NCI-H128 (cell line): Measurements from ENCODE around the gene CHDH.

ENCODE experiments used
- DNase-seq: peaks from one replicate; lab custom pipeline; 2025; ENCODE audit not compliant: unreplicated experiment; lab: John Stamatoyannopoulos, UW

Gene CHDH

DNA sequence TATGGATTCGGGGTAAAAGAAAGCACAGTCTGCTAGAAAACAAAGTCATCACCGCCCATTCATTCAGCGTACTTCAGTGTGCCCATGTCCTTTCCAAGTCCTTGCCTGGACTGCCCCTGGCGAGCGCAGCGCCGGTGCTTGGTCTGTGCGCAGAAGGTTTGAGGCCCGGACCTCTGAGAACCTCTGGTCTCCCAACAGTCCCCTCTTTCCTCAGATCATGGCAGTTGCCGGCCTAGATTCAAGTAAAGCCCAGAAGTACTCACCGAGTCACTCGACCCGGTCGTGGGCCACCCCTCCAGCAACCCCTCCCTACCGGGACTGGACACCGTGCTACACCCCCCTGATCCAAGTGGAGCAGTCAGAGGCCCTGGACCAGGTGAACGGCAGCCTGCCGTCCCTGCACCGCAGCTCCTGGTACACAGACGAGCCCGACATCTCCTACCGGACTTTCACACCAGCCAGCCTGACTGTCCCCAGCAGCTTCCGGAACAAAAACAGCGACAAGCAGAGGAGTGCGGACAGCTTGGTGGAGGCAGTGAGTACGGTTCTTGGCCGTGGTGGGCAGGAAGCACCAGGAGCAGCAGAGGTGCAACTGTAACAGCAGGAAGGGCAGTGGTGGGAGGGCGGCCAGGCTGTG lies 36.3 kb downstream of the CHDH start:
- DNase-seq, result no peak

DNA sequence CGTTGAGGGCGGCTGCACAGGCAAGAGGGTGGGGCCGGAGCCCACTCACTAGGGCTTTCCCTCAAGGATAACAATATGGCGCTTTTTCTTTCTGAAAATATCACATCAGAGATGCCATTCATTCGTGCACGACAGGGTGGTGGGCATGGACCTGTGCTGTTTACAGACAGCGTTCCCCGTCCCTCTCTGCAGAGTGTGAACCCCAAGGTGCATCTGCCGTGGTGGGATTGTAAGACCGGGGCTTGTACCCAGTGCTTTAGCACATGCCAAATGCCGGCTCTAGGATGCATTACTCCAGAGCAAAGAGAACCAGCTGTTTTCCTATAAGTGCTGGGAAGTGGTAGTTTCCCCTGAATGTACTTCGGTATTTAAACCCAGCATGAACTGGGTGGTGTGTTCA lies 37.0 kb downstream of the CHDH start:
- no peak for DNase-seq

DNA sequence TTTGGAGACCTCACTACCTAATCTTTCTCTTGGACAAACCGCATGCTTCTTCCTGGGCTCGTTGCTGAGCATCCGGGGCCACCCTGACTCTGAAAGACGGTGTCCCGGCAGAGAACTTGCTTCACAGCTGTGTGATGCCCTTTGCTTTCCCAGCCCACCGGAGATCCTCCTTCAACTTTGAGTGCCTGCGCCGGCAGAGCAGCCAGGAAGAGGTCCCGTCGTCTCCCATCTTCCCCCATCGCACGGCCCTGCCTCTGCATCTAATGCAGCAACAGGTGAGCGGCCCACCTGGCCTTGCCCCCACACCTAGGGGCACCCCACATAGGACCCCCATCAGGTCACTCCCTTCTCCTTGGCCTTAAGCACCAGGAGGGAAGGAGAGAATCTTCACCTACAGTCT lies 37.7 kb downstream of the CHDH start:
- no peak for DNase-seq

DNA sequence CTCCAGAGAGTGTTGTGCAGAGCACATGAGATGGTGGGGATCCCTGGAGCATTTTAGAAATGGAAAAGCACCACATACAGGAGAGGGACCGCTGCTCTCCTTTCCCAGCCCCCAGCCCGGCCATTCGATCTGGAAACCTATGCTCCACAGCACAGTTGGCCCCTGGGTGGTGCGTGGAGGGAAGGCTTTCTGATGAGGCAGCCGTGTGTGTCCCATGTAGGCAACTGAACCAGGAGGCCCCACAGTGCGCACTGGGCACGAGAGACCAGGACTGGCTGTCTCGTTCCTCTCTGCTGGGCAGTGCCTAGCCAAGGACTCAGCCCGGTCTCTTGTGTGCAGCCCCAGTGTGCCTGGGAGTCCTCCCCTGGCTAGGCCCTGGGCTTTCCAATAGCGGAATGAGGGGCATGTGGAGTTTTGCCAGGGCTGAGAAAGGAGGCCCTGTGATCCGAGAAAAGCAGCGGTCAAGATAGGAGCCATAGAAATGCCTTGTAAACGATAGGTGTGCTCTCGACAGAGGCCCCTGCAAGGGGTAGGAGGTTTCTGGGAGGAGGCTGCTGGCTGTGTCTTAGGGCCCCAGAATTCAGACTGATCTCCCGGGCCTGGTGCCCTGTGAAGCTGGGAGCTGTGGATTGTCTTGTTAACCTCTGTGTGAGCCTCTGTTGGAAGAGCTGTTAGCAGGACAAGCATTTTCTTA lies 39.0 kb downstream of the CHDH start:
- no peak for DNase-seq

DNA sequence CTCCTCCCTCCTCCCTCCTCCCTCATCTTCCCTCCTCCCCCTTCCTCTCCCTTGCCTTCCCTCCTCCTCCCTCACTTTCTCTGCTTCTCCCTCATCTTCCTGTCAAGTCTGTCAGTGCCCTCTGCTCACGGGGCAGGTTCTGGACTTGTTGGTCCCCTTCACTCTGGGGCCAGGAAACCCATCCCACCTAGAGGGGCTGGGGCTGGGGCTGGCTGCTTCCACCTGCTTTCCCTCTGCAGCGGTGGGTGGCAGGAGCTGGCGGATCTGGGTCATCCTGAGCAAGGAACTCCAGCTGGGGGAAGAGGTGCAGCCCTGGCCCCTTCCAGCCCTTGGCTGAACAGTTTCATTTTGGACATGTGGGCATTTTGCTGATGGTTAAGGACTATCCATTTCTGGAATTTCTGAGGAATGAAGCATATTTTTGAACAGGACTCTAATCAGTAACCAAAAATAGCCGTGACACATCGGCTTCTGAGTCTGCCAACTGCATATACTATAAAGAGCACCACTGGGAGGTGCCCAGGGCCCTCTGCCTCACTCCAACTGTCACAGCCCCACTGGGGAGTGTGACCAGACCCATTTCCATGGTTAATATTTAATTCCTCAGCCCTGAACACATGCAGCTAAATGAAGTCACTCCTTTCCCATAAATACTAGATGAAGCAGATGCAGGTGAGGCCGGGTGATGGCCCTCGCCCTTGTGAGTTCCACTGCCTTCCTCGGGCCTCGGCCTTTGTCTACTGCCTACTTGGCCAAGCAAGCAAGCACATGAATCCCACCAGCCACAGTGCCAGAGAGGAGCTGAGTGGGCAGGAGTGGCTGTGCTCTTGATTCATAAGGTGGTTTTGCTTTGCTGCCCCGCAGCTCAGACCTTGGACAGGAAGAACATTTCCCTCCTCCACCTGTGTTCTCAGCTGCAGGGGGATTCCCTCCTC lies 39.8 kb downstream of the CHDH start:
- no peak for DNase-seq

DNA sequence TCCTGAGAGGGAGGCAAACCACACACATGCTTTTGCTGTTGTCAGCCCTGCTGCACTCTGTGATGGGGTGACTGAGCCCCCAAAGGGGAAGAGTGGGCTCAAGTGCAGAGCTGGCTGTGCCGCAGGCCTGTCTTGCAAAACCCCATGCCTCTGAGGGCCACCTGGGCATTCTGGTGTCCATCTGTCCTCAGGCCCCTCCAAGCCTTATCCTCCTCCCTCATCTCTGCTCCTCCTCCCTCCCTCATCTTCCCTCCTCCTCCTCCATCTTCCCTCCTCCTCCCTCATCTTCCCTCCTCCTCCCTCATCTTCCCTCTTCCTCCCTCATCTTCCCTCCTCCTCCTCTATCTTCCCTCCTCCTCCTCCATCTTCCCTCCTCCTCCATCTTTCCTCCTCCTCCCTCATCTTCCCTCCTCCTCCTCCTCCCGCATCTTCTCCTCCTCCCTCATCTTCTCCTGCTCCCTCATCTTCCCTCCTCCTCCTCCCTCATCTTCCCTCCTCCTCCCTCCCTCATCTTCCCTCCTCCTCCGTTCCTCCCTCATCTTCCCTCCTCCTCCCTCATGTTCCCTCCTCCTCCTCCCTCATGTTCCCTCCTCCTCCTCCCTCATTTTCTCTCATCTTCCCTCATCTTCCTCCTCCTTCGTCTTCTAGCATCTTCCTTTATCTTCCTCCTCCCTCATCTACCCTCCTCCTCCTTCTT lies 40.6 kb downstream of the CHDH start:
- no peak for DNase-seq

DNA sequence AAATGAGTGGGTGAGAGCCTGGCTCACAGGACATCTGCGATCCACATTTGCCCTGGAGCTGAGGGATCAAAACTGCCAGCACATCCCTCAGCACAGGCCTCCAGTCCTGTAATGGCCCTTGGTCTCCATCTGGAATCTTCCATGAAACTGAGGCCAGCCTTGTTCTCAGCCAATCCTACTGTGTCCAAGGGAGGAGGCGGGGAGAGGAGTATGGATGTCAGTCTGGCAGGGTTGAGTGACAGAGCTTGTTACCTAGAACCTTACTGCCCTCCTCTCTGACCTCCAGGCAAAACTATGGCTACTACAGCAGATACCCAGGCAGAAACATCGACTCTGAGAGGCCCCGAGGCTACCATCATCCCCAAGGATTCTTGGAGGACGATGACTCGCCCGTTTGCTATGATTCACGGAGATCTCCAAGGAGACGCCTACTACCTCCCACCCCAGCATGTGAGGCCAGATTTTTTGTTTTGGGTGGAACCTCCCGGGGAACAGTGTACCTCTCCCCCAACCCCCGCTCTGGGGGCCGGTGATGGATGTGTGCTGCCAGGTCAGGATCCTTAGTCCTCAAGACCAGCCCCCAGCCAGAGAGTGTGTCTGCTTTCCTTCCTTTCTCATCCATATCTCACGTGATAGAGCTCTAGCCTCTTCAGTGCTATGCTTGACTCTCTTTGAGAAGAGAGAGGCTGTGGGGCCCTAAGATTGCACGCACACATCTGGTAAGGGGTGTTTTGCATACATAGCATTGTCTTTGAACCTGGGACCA lies 41.3 kb downstream of the CHDH start:
- no peak for DNase-seq

DNA sequence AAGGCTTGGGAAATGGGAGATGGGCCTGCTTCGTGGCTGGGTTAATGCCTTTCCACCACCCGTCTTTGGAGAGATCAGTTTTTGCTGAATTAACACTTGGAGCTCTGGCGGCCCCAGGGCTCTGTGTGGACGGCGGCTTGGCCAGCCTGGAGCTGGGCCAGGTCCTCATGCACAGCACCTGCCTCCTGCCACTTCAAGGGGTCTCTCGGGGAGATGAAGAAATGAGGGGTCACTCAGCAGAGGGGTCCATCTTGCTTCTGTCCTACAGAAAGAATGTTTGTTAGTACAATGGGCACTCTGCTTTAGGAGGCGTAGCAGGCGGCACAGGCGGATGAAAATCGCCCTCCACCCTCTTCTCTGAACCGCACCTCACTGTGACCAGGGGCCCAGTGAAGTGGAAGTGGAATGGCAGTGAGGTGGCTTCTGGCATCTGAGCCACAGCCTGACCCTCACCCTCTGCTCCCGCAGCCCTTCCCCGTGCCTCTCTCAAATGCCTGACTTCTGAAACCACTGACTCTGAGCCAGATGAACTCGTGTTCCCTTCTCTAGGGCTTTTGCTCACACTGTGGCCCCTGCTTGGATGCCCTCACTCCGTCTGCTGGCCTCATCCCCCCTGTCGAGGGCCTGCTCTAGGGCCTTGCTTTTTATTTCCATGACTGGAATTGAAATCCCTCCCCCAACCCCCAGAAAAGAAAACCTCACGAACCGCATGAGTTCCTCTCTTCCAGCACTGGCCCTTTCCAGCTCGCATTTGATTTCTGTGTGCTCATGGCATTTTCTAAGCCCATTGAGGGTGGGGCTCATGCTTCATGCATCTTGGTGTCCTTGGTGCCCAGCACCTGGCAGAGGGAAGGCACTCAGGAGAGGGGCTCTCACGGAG lies 42.2 kb downstream of the CHDH start:
- DNase-seq, result no peak

DNA sequence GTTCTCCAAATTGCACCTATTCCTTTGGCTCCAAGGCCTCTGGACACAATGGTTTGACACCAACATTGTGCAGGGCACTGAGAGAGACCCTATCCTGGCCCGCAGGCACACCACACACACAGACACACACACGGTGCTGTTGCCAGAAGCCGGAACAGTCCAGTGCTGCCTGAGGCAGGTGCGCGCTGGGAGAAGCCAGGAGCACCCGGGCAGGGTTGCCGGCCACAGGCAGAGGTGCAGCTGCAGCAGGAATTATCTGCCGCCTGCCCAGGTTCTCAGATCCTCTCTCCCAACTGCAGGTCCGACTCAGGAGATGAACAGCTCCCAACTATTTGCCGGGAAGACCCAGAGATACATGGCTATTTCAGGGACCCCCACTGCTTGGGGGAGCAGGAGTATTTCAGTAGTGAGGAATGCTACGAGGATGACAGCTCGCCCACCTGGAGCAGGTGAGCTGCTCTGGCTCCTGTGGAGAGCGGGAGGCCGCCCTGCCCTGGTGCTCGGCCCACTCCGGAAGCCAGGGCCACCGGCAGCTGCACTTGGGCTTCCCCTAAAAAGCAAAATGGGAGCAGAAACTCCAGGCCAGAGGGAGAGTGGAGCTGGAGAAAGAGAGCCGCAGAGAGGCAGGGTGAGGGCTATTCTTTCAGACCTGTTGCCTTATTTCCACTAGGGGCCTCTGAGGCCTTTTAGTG lies 42.9 kb downstream of the CHDH start:
- no peak for DNase-seq

DNA sequence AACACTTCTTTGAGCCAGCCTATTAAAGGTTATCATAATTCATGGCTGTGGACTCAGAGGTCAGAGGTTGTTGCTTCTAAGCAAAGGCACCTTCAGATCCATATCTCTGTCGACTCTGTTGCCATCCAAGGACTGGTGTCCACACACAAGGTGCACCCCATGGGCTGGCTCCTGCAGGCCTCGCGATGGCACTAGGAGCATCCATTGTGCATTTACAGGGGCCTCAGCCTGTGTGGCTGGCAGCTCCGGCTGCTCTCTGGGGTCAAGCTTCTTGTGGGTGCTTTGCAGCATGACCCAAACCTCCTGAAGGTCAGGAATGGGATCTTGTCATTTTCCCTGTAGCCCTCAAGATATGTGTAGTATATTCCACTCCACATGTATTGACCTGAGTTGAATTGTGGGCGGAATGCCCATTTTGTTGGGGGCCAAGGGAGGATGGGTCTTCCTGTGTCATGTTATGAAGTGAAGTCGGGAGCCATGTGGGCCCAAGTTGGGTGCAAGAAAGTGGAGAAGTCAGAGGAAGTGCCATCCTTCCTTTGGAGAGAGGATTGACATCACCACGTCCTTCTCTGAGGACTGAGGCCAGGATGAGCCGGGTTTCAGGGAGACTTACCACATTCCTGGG lies 43.9 kb downstream of the CHDH start:
- DNase-seq, result no peak

DNA sequence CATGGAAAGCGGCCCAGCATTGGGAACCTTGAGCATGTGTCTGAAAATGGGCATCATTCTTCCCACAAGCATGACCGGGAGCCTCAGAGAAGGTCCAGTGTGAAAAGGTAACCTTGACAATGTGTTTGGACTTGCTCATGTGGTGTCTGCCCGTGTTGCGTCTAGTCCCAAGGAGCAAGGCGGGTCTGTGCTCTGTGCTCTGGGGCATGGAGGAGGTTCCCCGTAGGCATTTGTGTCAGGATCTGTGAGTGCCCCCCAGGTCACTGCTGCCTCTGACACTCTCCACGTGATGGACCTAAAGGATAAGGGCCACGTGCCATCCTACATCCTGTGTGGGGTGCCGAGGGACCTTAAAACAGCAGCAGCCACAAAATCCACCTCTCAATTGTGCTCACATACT lies 44.9 kb downstream of the CHDH start:
- DNase-seq, result no peak

DNA sequence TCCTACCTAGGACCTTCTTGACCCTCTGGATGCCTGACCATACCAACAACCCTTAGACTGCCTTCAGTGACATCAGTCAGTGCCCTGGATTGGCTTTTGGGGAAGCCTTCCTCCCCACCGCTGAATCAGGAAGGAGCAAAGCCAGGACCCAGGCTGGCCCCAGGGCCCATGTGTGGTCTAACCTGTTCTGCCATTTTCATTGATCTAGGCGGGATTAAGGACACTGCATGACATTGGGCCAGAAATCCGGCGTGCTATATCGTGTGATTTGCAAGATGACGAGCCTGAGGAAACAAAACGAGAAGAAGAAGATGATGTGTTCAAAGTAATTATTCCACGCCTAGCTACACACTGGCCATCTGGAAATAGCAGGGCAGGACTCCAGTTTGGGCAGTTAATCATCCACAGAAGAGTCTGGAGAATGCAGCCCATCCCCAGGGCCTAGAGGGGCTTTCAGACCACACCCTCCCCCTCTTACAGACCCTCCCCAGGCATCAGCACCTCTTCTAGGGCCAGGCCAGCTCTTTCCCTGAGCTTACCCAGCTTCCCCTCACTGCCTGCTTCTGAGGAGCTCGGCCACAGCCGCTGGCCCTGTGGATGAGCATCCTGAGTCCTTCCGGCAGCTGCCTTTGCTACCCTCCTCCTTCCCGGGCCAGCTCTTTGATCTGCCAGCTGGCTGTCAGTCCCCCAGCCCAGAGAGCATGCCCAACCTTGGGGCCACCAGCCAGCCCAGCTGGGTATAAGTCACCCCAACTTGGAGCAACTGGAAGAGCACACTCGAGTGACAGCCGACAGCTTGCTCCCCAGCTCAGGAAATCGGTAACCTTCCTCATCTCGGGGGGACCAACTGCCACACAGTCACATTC lies 45.9 kb downstream of the CHDH start:
- no peak for DNase-seq

DNA sequence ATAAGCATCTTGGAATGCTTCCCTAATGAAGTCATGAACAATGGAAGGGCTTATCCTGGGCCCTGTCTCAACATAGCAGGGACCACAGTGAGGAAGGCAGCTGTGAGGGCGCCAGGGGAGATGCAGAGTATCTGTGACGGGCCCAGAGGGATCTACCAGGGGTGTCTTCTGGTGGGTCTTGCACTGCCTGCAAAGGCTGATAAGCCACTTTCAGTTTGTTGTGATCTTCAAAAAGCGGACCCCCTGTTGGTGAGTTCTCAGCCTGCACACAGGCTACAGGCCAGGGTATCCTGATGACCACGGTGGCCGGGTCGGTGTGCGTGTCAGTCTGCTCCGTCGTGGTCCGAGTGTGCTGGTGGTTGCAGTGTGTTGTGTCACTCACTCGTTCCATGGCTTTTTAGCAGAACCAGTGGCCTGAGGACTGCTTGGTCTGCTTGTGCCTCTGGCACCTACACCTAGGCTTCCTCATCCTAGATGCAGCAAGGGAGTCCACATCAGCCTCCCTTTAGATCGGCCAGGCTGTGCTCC lies 46.8 kb downstream of the CHDH start:
- no peak for DNase-seq

DNA sequence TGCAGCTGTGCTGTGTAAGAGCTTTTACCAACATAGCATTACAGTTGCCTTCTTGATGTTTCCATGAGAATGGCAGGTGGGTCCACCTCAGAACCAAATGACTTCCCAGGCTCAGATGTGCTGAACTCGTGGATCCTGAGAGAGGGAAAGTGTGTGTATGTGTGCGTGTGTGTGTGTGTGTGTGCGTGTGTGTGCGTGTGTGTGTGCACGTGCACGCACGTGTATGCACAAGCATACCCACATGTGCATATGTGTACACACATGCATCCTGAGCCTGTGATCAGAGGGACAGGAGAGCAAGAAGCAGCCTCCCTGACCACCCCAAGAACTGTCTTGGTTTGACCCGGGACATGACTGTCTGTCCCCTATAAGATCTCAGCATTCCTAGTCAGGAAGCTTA lies 48.1 kb downstream of the CHDH start:
- DNase-seq, result no peak

DNA sequence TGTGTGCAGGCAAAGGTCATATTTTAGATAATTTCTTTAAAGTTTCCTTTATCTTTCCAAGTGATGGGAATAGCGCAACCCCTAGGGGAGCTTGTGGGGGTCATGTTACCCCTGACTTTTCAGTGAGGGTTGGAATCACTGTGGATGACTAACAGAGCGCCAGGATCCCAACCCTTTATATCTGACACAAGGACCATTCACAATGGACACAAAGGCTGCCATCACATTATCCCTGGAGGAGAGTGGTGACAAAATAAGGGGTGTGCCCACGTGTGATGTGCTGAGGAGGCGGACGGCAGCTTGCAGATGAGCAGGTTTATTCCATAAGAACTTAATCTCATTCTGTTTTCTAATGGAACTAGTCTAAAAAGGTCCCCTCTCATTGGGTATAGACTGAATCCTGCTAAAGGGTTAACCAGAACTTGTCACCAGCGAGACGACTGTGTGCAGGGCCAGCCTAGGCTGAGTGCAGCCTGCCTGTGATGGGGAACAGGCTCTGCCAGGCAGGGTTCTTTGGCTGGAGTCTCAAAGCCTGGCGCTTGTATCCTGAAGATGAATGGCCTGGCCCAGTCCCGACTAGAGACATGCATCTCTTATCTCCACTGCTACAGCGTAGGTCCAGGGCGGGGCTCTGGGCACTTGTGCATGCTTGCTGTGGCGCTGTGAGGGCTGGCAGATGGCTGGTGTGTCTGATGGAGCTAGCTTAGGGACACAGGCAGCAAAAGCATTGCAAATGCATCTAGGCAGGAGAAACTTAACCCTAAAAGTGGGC lies 50.2 kb downstream of the CHDH start:
- DNase-seq, result no peak

DNA sequence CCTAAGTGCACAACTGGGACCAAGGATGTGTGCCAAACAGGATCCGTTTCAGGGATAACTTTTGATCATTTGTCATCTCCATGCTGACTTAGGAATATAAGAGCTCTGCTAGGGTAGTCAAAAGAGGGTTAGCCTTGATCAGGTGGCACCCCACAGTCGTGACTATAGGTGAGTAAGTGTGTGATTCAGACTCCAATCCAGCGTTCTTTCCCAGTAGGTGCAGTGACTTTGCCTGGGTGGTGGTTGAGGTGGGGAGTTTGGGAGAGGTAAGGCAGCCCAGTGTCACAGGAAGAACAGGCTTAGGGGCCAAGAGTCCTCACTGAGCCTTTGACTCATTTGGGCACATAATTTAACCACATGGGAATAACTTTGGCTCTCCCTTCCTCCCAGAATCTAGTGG lies 51.0 kb downstream of the CHDH start:
- no peak for DNase-seq

DNA sequence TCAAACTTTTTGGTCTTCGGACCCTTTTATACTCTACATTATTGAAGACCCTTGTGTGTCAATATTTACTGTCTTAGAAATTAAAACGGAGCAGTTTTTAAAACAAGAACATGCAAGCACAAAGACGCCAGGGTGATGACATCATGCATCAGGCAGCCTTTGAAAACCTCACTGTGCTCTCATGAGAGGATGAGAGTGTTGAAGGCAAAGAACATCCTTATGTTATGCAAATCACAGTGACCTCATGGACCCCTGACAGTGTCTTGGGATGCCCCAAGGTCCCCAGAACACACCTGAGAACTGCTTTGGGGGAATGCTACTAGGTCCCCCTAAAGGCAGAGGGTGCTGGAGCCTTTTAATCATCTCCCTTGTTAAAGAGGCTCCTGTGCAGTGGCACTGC lies 51.6 kb downstream of the CHDH start:
- DNase-seq, result no peak
